Measurements from ENCODE around the gene CPNE5. TPM values are rescaled to one million over a fixed set of nuclear protein-coding genes. Genes with fewer than 3 reads are reported as not detected.

The CPNE5 gene
- total RNA-seq, 1 donor from 2014 or later, result 0.72 TPM

DNA sequence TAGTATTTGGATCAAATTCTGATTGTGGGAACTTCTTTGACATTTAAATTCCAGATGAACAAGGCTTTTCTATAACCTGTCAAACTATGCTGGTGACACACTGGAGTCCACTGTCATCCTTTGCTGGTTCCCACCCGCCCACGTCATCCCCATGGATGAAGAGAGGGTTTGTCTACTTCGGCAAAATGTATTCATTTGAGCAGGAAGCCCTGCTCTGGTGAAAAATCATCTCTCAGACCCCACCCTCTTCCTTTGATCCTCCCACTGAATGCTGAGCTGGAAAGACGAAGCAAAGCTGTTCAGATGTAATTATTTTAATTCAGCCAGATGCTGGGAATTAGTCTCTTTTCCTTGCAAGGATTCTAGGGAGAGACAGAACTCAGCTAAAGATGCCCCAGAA is 50.5 kb downstream of the CPNE5 start:
- Mint-ChIP-seq H3K27ac (peak overlapping the region; percentile 37), H3K4me3 (no peak overlapping the region), H3K36me3 (no peaks in the 10 kb centered on the region), H3K4me1 (ENCODE audit: unreplicated experiment) (peaks cover 12% of the 10 kb centered on the region), H3K9me3 (no peaks in the 10 kb centered on the region), H3K27me3 (peaks cover 4% of the 10 kb centered on the region)
- no peak for DNase-seq (ENCODE audit: extremely low spot score, unreplicated experiment)
- TF ChIP-seq, protein P1, sequence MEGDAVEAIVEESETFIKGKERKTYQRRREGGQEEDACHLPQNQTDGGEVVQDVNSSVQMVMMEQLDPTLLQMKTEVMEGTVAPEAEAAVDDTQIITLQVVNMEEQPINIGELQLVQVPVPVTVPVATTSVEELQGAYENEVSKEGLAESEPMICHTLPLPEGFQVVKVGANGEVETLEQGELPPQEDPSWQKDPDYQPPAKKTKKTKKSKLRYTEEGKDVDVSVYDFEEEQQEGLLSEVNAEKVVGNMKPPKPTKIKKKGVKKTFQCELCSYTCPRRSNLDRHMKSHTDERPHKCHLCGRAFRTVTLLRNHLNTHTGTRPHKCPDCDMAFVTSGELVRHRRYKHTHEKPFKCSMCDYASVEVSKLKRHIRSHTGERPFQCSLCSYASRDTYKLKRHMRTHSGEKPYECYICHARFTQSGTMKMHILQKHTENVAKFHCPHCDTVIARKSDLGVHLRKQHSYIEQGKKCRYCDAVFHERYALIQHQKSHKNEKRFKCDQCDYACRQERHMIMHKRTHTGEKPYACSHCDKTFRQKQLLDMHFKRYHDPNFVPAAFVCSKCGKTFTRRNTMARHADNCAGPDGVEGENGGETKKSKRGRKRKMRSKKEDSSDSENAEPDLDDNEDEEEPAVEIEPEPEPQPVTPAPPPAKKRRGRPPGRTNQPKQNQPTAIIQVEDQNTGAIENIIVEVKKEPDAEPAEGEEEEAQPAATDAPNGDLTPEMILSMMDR (conservative IDR thresholded peaks at IDR 0.05), result no peak

DNA sequence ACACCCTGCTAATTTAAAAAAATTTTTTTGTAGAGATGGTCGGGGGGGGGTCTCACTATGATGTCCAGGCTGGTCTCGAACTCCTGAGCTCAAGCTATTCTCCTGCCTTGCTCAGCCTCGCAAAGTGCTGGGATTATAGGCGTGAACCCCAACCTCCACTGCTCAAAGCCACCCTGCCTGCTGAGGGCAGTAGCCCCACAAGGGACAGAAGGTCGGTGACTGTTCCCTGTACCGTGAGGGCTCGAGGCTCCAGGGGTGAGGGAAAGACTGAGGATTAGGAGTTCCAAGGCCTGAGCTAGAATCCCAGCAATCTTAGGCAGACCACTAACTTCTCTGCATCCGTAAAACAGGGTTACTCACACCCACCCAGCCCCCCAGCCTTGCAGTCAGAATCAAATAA is 51.1 kb downstream of the CPNE5 start:
- DNase-seq (ENCODE audit: extremely low spot score, unreplicated experiment), result no peak
- Mint-ChIP-seq H3K4me1 (ENCODE audit: unreplicated experiment) (peaks cover 12% of the 10 kb centered on the region), H3K36me3 (no peaks in the 10 kb centered on the region), H3K27me3 (peaks cover 4% of the 10 kb centered on the region), H3K4me3 (no peak overlapping the region), H3K27ac (no peak overlapping the region), H3K9me3 (no peaks in the 10 kb centered on the region)
- TF ChIP-seq, protein P1 (conservative IDR thresholded peaks at IDR 0.05), result no peak

GRCh38 chr6:36787210-36787609 is 52.0 kb downstream of the CPNE5 start:
- Mint-ChIP-seq H3K4me1 (ENCODE audit: unreplicated experiment) (peaks cover 13% of the 10 kb centered on the region), H3K36me3 (no peaks in the 10 kb centered on the region), H3K27ac (no peak overlapping the region), H3K9me3 (no peaks in the 10 kb centered on the region), H3K4me3 (no peak overlapping the region), H3K27me3 (peaks cover 4% of the 10 kb centered on the region)
- no peak for DNase-seq (ENCODE audit: extremely low spot score, unreplicated experiment)
- TF ChIP-seq, protein P1 (conservative IDR thresholded peaks at IDR 0.05), result no peak

DNA sequence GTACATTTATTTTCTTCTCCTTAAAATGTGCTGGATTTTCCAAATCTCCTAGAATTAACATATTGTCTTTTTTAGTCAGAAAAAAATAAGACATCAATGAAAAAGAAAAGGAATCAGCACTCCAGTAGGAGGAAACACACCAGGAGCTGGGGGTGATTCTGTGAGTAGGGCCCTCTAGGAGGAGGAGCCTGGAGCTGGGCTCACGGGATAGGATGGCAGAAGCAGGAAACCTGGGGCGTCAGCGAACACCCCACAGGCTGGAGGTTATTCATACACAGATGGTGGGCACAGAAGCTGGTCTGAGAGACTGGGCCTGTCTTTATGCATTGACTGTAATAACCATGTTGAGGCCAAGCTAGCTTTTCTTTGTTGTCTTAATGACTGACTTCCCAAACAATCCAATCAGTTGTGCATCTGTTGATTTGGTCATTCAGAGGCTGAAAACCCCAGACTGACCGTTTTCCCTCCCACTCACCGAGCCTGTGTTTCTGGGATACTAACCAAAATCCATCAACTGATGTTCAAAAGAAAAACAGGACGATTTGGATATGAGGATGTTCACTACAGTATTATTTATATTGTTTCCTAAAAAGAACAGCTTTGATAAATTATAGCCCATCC is 53.1 kb downstream of the CPNE5 start:
- no peak overlapping the region for H3K4me3 Mint-ChIP-seq
- no peak overlapping the region for H3K27ac Mint-ChIP-seq
- H3K4me1 Mint-ChIP-seq (ENCODE audit: unreplicated experiment), result peaks cover 16% of the 10 kb centered on the region
- peaks cover 4% of the 10 kb centered on the region for H3K27me3 Mint-ChIP-seq
- no peak for DNase-seq (ENCODE audit: extremely low spot score, unreplicated experiment)
- H3K9me3 Mint-ChIP-seq, result no peaks in the 10 kb centered on the region
- no peaks in the 10 kb centered on the region for H3K36me3 Mint-ChIP-seq
- TF ChIP-seq, protein P1 (conservative IDR thresholded peaks at IDR 0.05), result no peak

- Mint-ChIP-seq H3K4me3 (no peak overlapping the region), H3K9me3 (no peaks in the 10 kb centered on the region), H3K27ac (no peak overlapping the region), H3K36me3 (no peaks in the 10 kb centered on the region), H3K4me1 (ENCODE audit: unreplicated experiment) (peaks cover 24% of the 10 kb centered on the region), H3K27me3 (peaks cover 4% of the 10 kb centered on the region)
- TF ChIP-seq, protein P1 (conservative IDR thresholded peaks at IDR 0.05), result no peak
- DNase-seq (ENCODE audit: extremely low spot score, unreplicated experiment), result no peak
Measured at GRCh38 chr6:36784376-36784636, 54.9 kb downstream of the CPNE5 start.
